Rectal smooth muscle tissue (tissue), 1 donor: ENCODE data around the gene ST6GALNAC3.
"Not testable (repeated sequence)": the region's sequence is repeated elsewhere in the genome, so short reads cannot be mapped to it uniquely, and the experiment has no call there.

Experiments used
- H3K27ac ChIP-seq: one replicate; pipeline ENCODE4 v1.7.0; 2013; ENCODE audit warnings: low read depth, low read length, inconsistent platforms
- H3K27me3 ChIP-seq: one replicate; pipeline ENCODE4 v1.7.0; 2013; ENCODE audit warnings: low read length; ENCODE audit not compliant: control insufficient read depth, insufficient read depth
- H3K36me3 ChIP-seq: one replicate; pipeline ENCODE4 v1.7.0; 2013; ENCODE audit warnings: low read length; ENCODE audit not compliant: control insufficient read depth, insufficient read depth
- H3K4me1 ChIP-seq: one replicate; pipeline ENCODE4 v1.7.0; 2013; ENCODE audit warnings: low read length; ENCODE audit not compliant: control insufficient read depth, insufficient read depth
- H3K4me3 ChIP-seq: one replicate; pipeline ENCODE4 v1.7.0; 2013; ENCODE audit warnings: low read length
- H3K9ac ChIP-seq: one replicate; pipeline ENCODE4 v1.7.0; 2013; ENCODE audit warnings: low read length

Gene ST6GALNAC3

DNA sequence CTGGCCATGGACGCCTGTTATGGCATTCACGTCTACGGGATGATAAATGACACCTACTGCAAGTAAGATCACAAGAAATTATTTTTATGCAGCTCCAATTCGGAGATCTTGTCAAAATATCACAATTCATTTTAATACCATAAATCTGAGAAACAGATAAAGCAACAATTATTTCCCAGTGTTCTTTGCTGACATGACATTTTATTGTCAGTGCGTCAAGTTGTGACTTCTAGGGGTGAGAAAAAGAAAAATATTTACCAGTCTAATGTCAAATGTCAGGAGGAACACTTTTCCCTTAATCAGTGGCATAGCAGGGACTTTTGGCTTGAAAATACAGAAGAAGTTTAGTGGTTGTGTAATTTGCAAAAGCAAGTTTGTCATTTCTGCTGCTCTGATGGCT lies 553.0 kb downstream of the ST6GALNAC3 start:
- H3K36me3 ChIP-seq, result no peaks in the 10 kb centered on the region
- no peak overlapping the region for H3K27ac ChIP-seq
- H3K9ac ChIP-seq, result no peak overlapping the region
- no peak overlapping the region for H3K4me3 ChIP-seq
- H3K27me3 ChIP-seq, result no peaks in the 10 kb centered on the region
- no peaks in the 10 kb centered on the region for H3K4me1 ChIP-seq

- no peaks in the 10 kb centered on the region for H3K36me3 ChIP-seq
- H3K27me3 ChIP-seq, result no peaks in the 10 kb centered on the region
- no peaks in the 10 kb centered on the region for H3K4me1 ChIP-seq
- no peak overlapping the region for H3K4me3 ChIP-seq
- H3K27ac ChIP-seq, result no peak overlapping the region
- H3K9ac ChIP-seq, result no peak overlapping the region
Measured at GRCh38 chr1:76627901-76628300, 553.4 kb downstream of the ST6GALNAC3 start.

DNA sequence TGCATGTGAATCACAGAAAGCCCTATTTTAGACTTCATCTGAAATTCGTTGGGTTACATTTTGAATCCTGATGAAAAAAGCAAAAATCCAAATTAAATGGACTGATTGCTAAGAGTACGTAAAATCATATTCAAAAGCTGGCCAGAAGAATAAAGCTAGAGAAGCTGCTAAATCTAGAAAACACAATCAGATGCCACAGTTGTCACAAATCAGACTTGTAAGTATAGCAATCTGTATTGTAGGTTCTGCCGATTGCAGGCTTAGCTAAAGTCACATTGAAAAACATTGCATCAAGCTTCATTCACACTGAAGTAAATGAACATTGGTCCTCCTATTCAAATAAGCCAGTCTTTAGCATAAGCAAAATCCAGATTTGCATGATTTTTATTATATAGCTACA lies 557.6 kb downstream of the ST6GALNAC3 start:
- no peak overlapping the region for H3K27ac ChIP-seq
- no peaks in the 10 kb centered on the region for H3K4me1 ChIP-seq
- H3K27me3 ChIP-seq, result no peaks in the 10 kb centered on the region
- H3K4me3 ChIP-seq, result no peak overlapping the region
- H3K9ac ChIP-seq, result no peak overlapping the region
- H3K36me3 ChIP-seq, result no peaks in the 10 kb centered on the region

DNA sequence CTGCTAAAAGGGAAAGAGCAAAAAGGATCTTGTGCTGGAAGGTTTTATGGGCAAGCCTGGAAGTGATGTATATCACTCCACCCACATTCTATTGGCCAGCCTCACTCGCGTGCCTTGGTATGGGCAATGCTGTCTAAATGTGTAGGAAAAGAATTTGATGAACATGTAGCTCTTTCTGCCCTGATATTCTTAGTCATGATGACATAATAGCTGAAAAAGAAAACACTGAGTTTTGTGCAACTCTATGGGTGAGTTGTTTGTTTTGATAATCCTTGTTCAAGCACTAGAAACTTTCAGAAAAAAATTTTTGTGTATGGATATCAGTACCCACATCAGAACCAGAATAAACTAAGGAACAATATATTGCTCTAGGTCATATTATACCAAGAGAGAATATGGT lies 561.2 kb downstream of the ST6GALNAC3 start:
- Histone ChIP-seq H3K27ac (no peak overlapping the region), H3K36me3 (no peaks in the 10 kb centered on the region), H3K27me3 (no peaks in the 10 kb centered on the region), H3K9ac (no peak overlapping the region), H3K4me3 (no peak overlapping the region), H3K4me1 (no peaks in the 10 kb centered on the region)

GRCh38 chr1:76639181-76639580 lies 564.6 kb downstream of the ST6GALNAC3 start:
- Histone ChIP-seq H3K27me3 (no peaks in the 10 kb centered on the region), H3K27ac (no peak overlapping the region), H3K4me3 (no peak overlapping the region), H3K36me3 (no peaks in the 10 kb centered on the region), H3K4me1 (no peaks in the 10 kb centered on the region), H3K9ac (no peak overlapping the region)

DNA sequence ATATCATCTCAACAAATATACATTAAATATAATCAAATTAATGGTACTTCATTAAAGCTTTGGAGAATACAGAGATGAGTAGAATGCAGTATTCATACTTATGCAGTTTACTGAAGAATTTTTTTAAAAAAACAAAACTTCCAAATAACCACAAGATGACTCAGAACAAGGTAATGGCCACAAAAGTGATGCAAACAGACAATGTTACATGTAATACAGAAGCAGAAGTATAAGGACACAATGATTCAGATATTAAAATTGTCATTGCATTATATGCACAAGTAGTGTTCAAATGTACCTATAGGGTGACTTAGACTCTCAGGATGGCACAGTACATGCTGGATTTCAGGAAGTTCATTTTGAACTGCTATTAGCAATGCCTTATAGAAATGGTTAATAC lies 565.5 kb downstream of the ST6GALNAC3 start:
- Histone ChIP-seq H3K4me3 (no peak overlapping the region), H3K9ac (no peak overlapping the region), H3K4me1 (no peaks in the 10 kb centered on the region), H3K27ac (no peak overlapping the region), H3K36me3 (no peaks in the 10 kb centered on the region), H3K27me3 (no peaks in the 10 kb centered on the region)

DNA sequence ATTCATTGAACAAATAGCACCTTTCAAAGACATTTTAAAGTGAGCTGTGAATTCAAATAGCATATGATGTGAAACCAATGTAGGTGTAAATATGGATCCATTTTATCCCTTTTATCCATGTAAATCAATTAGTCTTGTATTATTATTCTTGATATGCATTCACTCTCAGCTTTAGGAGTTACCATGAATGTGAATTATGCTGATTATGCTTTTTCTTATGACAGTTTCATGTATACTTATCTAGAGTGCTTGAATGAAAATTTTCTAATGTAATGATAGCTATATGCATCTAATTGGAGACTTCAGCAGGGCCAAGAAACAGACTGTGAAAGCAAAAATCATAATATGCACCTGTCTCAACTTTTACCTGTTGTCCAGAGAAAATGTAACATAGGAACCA lies 566.2 kb downstream of the ST6GALNAC3 start:
- Histone ChIP-seq H3K4me1 (no peaks in the 10 kb centered on the region), H3K27ac (no peak overlapping the region), H3K27me3 (no peaks in the 10 kb centered on the region), H3K36me3 (no peaks in the 10 kb centered on the region), H3K4me3 (no peak overlapping the region), H3K9ac (no peak overlapping the region)

- Histone ChIP-seq H3K4me3 (no peak overlapping the region), H3K36me3 (no peaks in the 10 kb centered on the region), H3K27me3 (no peaks in the 10 kb centered on the region), H3K27ac (no peak overlapping the region), H3K4me1 (no peaks in the 10 kb centered on the region), H3K9ac (no peak overlapping the region)
Measured at GRCh38 chr1:76644139-76644538, 569.6 kb downstream of the ST6GALNAC3 start.

DNA sequence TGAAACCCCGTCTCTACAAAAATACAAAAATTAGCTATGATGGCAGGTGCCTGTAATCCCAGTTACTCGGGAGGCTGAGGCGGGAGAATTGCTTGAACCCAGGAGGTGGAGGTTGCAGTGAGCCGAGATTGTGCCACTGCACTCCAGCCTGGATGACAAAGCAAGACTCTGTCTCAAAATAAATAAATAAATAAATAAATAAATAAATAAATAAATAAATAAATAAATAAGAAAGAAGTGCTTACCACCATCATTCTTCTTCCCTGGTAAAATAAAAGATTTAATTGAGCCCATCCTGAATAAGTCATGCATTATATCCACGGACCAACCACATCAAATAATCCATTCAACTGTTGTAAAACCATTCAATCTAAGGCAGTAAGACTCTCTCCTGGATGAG lies 578.3 kb downstream of the ST6GALNAC3 start:
- not testable (repeated sequence) for H3K9ac ChIP-seq, H3K4me3 ChIP-seq, H3K36me3 ChIP-seq, H3K4me1 ChIP-seq, H3K27me3 ChIP-seq, H3K27ac ChIP-seq

DNA sequence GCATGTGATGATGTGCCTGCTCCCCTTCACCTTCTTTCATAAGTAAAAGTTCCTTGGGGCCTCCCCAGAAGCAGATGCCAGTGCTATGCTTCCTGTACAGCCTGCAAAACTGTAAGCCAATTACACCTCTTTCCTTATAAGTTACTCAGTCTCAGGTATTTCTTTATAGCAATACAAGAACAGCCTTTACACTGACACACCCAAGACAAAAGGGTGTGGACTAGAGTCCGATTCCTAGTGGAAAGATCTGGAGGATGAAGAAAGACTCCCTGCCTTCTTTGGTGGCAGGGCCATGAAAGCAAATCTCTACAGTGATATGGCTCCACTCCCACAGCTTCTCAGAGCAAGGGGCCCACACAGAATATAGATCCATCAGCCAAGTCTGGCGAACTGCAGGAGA lies 583.1 kb downstream of the ST6GALNAC3 start:
- Histone ChIP-seq H3K27me3 (no peaks in the 10 kb centered on the region), H3K27ac (no peak overlapping the region), H3K36me3 (no peaks in the 10 kb centered on the region), H3K9ac (no peak overlapping the region), H3K4me3 (no peak overlapping the region), H3K4me1 (no peaks in the 10 kb centered on the region)

GRCh38 chr1:76659171-76659940 lies 584.8 kb downstream of the ST6GALNAC3 start:
- no peaks in the 10 kb centered on the region for H3K36me3 ChIP-seq
- H3K4me1 ChIP-seq, result no peaks in the 10 kb centered on the region
- no peak overlapping the region for H3K27ac ChIP-seq
- H3K27me3 ChIP-seq, result no peaks in the 10 kb centered on the region
- H3K9ac ChIP-seq, result no peak overlapping the region
- no peak overlapping the region for H3K4me3 ChIP-seq

DNA sequence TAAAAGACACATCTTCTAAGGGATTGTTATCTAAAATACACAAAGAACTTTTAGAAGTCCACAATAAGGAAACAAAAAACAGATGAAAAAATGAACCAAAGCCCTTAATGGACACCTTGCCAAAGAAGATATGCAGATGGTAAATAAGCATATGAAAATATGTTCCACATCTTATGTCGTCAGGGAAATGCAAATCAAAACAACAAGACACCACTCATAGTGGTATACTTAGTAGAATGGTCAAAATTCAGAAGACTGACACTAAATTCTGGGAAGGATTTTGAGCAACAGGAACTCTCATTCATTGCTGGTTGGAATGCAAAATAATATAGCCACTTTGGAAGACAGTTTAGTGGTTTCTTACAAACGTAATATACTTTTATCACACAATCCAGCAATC lies 587.0 kb downstream of the ST6GALNAC3 start:
- Histone ChIP-seq H3K4me1 (no peaks in the 10 kb centered on the region), H3K36me3 (no peaks in the 10 kb centered on the region), H3K9ac (no peak overlapping the region), H3K4me3 (no peak overlapping the region), H3K27me3 (no peaks in the 10 kb centered on the region), H3K27ac (no peak overlapping the region)

DNA sequence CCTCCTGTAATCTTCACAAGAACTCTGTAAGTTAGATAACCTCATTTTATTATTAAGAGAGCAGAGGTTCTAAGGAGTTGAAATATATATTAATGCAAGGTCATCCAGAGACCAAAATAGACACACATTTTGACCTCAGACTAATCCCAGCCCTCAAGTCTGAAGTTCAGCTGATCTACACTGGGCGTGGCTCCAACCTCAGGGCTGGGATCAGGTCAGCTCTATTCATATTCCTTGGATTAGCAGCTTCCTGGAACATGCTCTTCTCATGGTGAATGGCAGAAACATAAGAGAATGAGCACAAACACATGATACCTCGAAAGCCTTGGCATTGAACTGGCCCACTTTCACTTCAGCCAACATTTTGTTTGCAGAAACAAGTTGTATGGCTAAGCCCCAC lies 592.0 kb downstream of the ST6GALNAC3 start:
- no peak overlapping the region for H3K27ac ChIP-seq
- H3K9ac ChIP-seq, result no peak overlapping the region
- H3K4me1 ChIP-seq, result no peaks in the 10 kb centered on the region
- H3K4me3 ChIP-seq, result no peak overlapping the region
- H3K27me3 ChIP-seq, result no peaks in the 10 kb centered on the region
- H3K36me3 ChIP-seq, result no peaks in the 10 kb centered on the region
